GM23338 (cell line): ENCODE measurements around the gene USP3. TPM values are rescaled to one million over a fixed set of nuclear protein-coding genes. Genes with fewer than 3 reads are reported as not detected.
"Not testable (repeated sequence)": the region's sequence is repeated elsewhere in the genome, so short reads cannot be mapped to it uniquely, and the experiment has no call there.

Source experiments
- ATAC-seq: fragments of 200-7000 bp; cut with Tn5 transposase; 3 replicates; pipeline ENCODE4 v1.9.1; 2020
- DNase-seq: peaks from one replicate; pipeline ENCODE4 v3.0.0-alpha.2; 2015; ENCODE audit warnings: low spot score
- H2AFZ ChIP-seq: fragments of 200-600 bp; sonication (generic); 2 replicates; pipeline ENCODE4 v1.8.0; 2016; ENCODE audit warnings: antibody characterized with exemption, mild to moderate bottlenecking, moderate library complexity
- H3F3A ChIP-seq: fragments of 200-600 bp; sonication (generic); replicated peaks from 2 replicates; pipeline ENCODE4 v1.8.0; 2017; ENCODE audit warnings: antibody characterized with exemption, mixed run types, low read depth
- H3K27ac ChIP-seq: fragments of 200-600 bp; sonication (generic); 2 replicates; pipeline ENCODE4 v1.6.1; 2016; ENCODE audit warnings: low read depth
- H3K27me3 ChIP-seq: fragments of 200-600 bp; sonication (generic); 2 replicates; pipeline ENCODE4 v1.8.0; 2016; ENCODE audit warnings: mild to moderate bottlenecking, mixed run types, moderate library complexity; ENCODE audit not compliant: insufficient read depth
- H3K36me3 ChIP-seq: fragments of 200-600 bp; sonication (generic); 2 replicates; pipeline ENCODE4 v1.8.0; 2016; ENCODE audit warnings: mild to moderate bottlenecking; ENCODE audit not compliant: insufficient read depth
- H3K4me1 ChIP-seq: fragments of 200-600 bp; sonication (generic); 2 replicates; pipeline ENCODE4 v1.8.0; 2016; ENCODE audit warnings: mild to moderate bottlenecking, moderate library complexity; ENCODE audit not compliant: insufficient read depth
- H3K4me2 ChIP-seq: fragments of 200-600 bp; sonication (generic); 2 replicates; pipeline ENCODE4 v1.7.1; 2017; ENCODE audit warnings: mixed run types
- H3K4me3 ChIP-seq: fragments of 200-600 bp; sonication (generic); 2 replicates; pipeline ENCODE4 v1.6.1; 2016; ENCODE audit warnings: mixed run types
- H3K79me2 ChIP-seq: fragments of 200-600 bp; sonication (generic); replicated peaks from 2 replicates; pipeline ENCODE4 v1.8.0; 2017; ENCODE audit warnings: mild to moderate bottlenecking; ENCODE audit not compliant: insufficient read depth
- H3K9me2 ChIP-seq: fragments of 200-600 bp; sonication (generic); 2 replicates; pipeline ENCODE4 v1.8.0; 2017; ENCODE audit not compliant: insufficient read depth
- H4K20me1 ChIP-seq: fragments of 200-600 bp; sonication (generic); replicated peaks from 2 replicates; pipeline ENCODE4 v1.8.0; 2017; ENCODE audit warnings: mild to moderate bottlenecking; ENCODE audit not compliant: insufficient read depth
- H3K27ac Mint-ChIP-seq: 2 replicates; pipeline ENCODE4 v1.8.0; 2020; ENCODE audit warnings: inconsistent platforms, mild to moderate bottlenecking, moderate library complexity, mixed read lengths
- H3K27me3 Mint-ChIP-seq: 3 replicates; pipeline ENCODE4 v1.8.0; 2022; ENCODE audit warnings: low read depth, mild to moderate bottlenecking, moderate library complexity, mixed read lengths, inconsistent platforms; ENCODE audit not compliant: insufficient read depth, poor library complexity
- H3K36me3 Mint-ChIP-seq: 3 replicates; pipeline ENCODE4 v1.8.0; 2021; ENCODE audit warnings: low read depth, mild to moderate bottlenecking, inconsistent platforms, moderate library complexity, mixed read lengths
- H3K4me1 Mint-ChIP-seq: 3 replicates; pipeline ENCODE4 v1.8.0; 2020; ENCODE audit warnings: mild to moderate bottlenecking, inconsistent platforms, mixed read lengths
- H3K4me3 Mint-ChIP-seq: 3 replicates; pipeline ENCODE4 v1.8.0; 2021; ENCODE audit warnings: moderate library complexity, mild to moderate bottlenecking, inconsistent platforms, mixed read lengths
- H3K9me3 Mint-ChIP-seq: 3 replicates; pipeline ENCODE4 v1.8.0; 2020; ENCODE audit warnings: moderate library complexity, mild to moderate bottlenecking, inconsistent platforms, mixed read lengths
- CREB1 ChIP-seq: fragments of 250-450 bp; sonication (Bioruptor Pico); IDR thresholded peaks from 2 replicates; pipeline ENCODE4 v1.5.0; 2020; ENCODE audit warnings: low read depth, mild to moderate bottlenecking, moderate library complexity
- ETS1 ChIP-seq: IDR thresholded peaks from 2 replicates; pipeline ENCODE4 v1.6.1; 2016; ENCODE audit warnings: antibody characterized with exemption
- EZH2 ChIP-seq: fragments of 200-600 bp; sonication (generic); IDR thresholded peaks from one replicate; pipeline ENCODE4 v1.8.0; 2017; ENCODE audit warnings: antibody characterized with exemption, mild to moderate bottlenecking, low read depth; ENCODE audit not compliant: unreplicated experiment
- JUNB ChIP-seq: IDR thresholded peaks from one replicate; pipeline ENCODE4 v1.6.1; 2016; ENCODE audit warnings: antibody characterized with exemption; ENCODE audit not compliant: unreplicated experiment
- NANOG ChIP-seq: IDR thresholded peaks from 2 replicates; pipeline ENCODE4 v1.6.1; 2016; ENCODE audit warnings: antibody characterized with exemption, borderline replicate concordance
- POLR2AphosphoS5 ChIP-seq: IDR thresholded peaks from 2 replicates; pipeline ENCODE4 v1.6.1; 2016; ENCODE audit warnings: antibody characterized with exemption, low read depth
- polyA plus RNA-seq: library from polyadenylated mRNA; unstranded; fragments of >200 nt; fragmentation: Nextera tagmentation; extraction: Ambion mirVana; gene quantifications from 2 replicates; pipeline ENCODE4 v1.2.1, GENCODE V29; 2016
- total RNA-seq: library from RNA; depleted of rRNA; stranded (reverse); fragments of >200 nt; shearing (Covaris generic); gene quantifications from 2 replicates; pipeline ENCODE4 v1.2.3, GENCODE V29; 2014
- TF ChIP-seq, protein P1 (sequence below): IDR thresholded peaks from one replicate; pipeline ENCODE4 v1.6.1; 2018; ENCODE audit warnings: antibody characterized with exemption; ENCODE audit not compliant: unreplicated experiment
- TF ChIP-seq, protein P2 (sequence below), 2 experiments: fragments of 200-600 bp in 1 of 2; sonication (generic) in 1 of 2; conservative IDR thresholded peaks; 2 replicates each; pipeline versions ENCODE4 v1.5.1 to v1.6.1; 2016 to 2017; ENCODE audit warnings: antibody characterized with exemption in 2 of 2, low read depth in 2 of 2, mild to moderate bottlenecking in 2 of 2, moderate library complexity in 1 of 2

The USP3 gene
- total and polyA plus RNA-seq, 2 experiments from 2014 or later: 9.7 to 9.9 TPM

- no peak overlapping the region for H3K4me2 ChIP-seq
- no peak overlapping the region for H3K27ac Mint-ChIP-seq
- H3K36me3 ChIP-seq: no peaks in the 10 kb centered on the region
- H3K9me3 Mint-ChIP-seq: no peaks in the 10 kb centered on the region
- TF ChIP-seq POLR2AphosphoS5 (no peak), ETS1 (no peak), JUNB (no peak), EZH2 (no peak), CREB1 (CRISPR knock-in tag) (no peak), NANOG (no peak)
- TF ChIP-seq, protein P1, sequence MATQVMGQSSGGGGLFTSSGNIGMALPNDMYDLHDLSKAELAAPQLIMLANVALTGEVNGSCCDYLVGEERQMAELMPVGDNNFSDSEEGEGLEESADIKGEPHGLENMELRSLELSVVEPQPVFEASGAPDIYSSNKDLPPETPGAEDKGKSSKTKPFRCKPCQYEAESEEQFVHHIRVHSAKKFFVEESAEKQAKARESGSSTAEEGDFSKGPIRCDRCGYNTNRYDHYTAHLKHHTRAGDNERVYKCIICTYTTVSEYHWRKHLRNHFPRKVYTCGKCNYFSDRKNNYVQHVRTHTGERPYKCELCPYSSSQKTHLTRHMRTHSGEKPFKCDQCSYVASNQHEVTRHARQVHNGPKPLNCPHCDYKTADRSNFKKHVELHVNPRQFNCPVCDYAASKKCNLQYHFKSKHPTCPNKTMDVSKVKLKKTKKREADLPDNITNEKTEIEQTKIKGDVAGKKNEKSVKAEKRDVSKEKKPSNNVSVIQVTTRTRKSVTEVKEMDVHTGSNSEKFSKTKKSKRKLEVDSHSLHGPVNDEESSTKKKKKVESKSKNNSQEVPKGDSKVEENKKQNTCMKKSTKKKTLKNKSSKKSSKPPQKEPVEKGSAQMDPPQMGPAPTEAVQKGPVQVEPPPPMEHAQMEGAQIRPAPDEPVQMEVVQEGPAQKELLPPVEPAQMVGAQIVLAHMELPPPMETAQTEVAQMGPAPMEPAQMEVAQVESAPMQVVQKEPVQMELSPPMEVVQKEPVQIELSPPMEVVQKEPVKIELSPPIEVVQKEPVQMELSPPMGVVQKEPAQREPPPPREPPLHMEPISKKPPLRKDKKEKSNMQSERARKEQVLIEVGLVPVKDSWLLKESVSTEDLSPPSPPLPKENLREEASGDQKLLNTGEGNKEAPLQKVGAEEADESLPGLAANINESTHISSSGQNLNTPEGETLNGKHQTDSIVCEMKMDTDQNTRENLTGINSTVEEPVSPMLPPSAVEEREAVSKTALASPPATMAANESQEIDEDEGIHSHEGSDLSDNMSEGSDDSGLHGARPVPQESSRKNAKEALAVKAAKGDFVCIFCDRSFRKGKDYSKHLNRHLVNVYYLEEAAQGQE: no peak
- TF ChIP-seq, protein P2, sequence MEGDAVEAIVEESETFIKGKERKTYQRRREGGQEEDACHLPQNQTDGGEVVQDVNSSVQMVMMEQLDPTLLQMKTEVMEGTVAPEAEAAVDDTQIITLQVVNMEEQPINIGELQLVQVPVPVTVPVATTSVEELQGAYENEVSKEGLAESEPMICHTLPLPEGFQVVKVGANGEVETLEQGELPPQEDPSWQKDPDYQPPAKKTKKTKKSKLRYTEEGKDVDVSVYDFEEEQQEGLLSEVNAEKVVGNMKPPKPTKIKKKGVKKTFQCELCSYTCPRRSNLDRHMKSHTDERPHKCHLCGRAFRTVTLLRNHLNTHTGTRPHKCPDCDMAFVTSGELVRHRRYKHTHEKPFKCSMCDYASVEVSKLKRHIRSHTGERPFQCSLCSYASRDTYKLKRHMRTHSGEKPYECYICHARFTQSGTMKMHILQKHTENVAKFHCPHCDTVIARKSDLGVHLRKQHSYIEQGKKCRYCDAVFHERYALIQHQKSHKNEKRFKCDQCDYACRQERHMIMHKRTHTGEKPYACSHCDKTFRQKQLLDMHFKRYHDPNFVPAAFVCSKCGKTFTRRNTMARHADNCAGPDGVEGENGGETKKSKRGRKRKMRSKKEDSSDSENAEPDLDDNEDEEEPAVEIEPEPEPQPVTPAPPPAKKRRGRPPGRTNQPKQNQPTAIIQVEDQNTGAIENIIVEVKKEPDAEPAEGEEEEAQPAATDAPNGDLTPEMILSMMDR (conservative IDR thresholded peaks at IDR 0.05; ENCODE audit: low read depth in 2 of 2): no peak
- H2AFZ ChIP-seq: no peak overlapping the region
- no peaks in the 10 kb centered on the region for H3F3A ChIP-seq
- DNase-seq (no peak), ATAC-seq (no peak)
- H3K27me3 ChIP-seq: no peaks in the 10 kb centered on the region
- H3K4me1 Mint-ChIP-seq: peaks cover 51% of the 10 kb centered on the region
- H3K27me3 Mint-ChIP-seq: peaks cover 4% of the 10 kb centered on the region
- H3K27ac ChIP-seq: no peak overlapping the region
- H3K36me3 Mint-ChIP-seq: no peaks in the 10 kb centered on the region
- H3K4me3 ChIP-seq: no peak overlapping the region
- H3K9me2 ChIP-seq: no peaks in the 10 kb centered on the region
- H4K20me1 ChIP-seq: no peaks in the 10 kb centered on the region
- H3K79me2 ChIP-seq: no peaks in the 10 kb centered on the region
- no peak overlapping the region for H3K4me3 Mint-ChIP-seq
- H3K4me1 ChIP-seq: peaks cover 29% of the 10 kb centered on the region
Measured at GRCh38 chr15:63519548-63520178, 15.3 kb downstream of the USP3 start.

- H3K4me1 Mint-ChIP-seq: peaks cover 50% of the 10 kb centered on the region
- not testable (repeated sequence) for H3K27me3 ChIP-seq, H3K9me2 ChIP-seq, DNase-seq, H3K4me2 ChIP-seq, H3K36me3 Mint-ChIP-seq, H2AFZ ChIP-seq, H3K27me3 Mint-ChIP-seq, H3K36me3 ChIP-seq, H3K27ac ChIP-seq, H3K9me3 Mint-ChIP-seq, H3K27ac Mint-ChIP-seq, H3F3A ChIP-seq, H3K4me3 ChIP-seq, H4K20me1 ChIP-seq, ATAC-seq, H3K4me3 Mint-ChIP-seq, H3K79me2 ChIP-seq
- peaks cover 22% of the 10 kb centered on the region for H3K4me1 ChIP-seq
Measured at GRCh38 chr15:63520462-63520861, 16.1 kb downstream of the USP3 start.
